Measurements from ENCODE around the gene GRAMD2B.
A peak's percentile ranks its signal among the peaks of the same experiment; 100 is the strongest.

GRAMD2B gene

GRCh38 chr5:126482591-126482990 lies 59.4 kb downstream of the GRAMD2B start:
- no peak for DNase-seq

GRCh38 chr5:126483156-126483555 lies 59.9 kb downstream of the GRAMD2B start:
- no peak for DNase-seq

- DNase-seq: no peak
These were observed 61.0 kb downstream of the GRAMD2B start for GRCh38 chr5:126484253-126484652.

GRCh38 chr5:126486332-126486731 lies 63.1 kb downstream of the GRAMD2B start:
- DNase-seq: no peak

GRCh38 chr5:126487596-126487995 lies 64.4 kb downstream of the GRAMD2B start:
- no peak for DNase-seq

- DNase-seq: no peak
These were observed 65.3 kb downstream of the GRAMD2B start for GRCh38 chr5:126488443-126489065.

GRCh38 chr5:126490167-126490940 lies 67.1 kb downstream of the GRAMD2B start:
- peak in 1 of 2 experiments; percentile 21 for DNase-seq

GRCh38 chr5:126492939-126493338 lies 69.7 kb downstream of the GRAMD2B start:
- DNase-seq: no peak

GRCh38 chr5:126494393-126494792 lies 71.2 kb downstream of the GRAMD2B start:
- DNase-seq: no peak

- no peak for DNase-seq
These were observed 74.3 kb downstream of the GRAMD2B start for GRCh38 chr5:126497506-126497905.

GRCh38 chr5:126499278-126499677 lies 76.1 kb downstream of the GRAMD2B start:
- no peak for DNase-seq

GRCh38 chr5:126499853-126500342 lies 76.7 kb downstream of the GRAMD2B start:
- peak; percentile 21 to 32 for DNase-seq

GRCh38 chr5:126501448-126501847 lies 78.2 kb downstream of the GRAMD2B start:
- no peak for DNase-seq

- no peak for DNase-seq
These were observed 80.4 kb downstream of the GRAMD2B start for GRCh38 chr5:126503602-126504104.

GRCh38 chr5:126506079-126506478 lies 82.9 kb downstream of the GRAMD2B start:
- DNase-seq: no peak

GRCh38 chr5:126508251-126508961 lies 85.2 kb downstream of the GRAMD2B start:
- no peak for DNase-seq

GRCh38 chr5:126508962-126509279 lies 85.7 kb downstream of the GRAMD2B start:
- DNase-seq: peak; percentile 22 to 34

- no peak for DNase-seq
These were observed 86.1 kb downstream of the GRAMD2B start for GRCh38 chr5:126509339-126509738.

GRCh38 chr5:126511961-126512360 lies 88.8 kb downstream of the GRAMD2B start:
- DNase-seq: no peak

GRCh38 chr5:126512451-126512850 lies 89.2 kb downstream of the GRAMD2B start:
- no peak for DNase-seq

- DNase-seq: no peak
These were observed 90.1 kb downstream of the GRAMD2B start for GRCh38 chr5:126513302-126513701.

GRCh38 chr5:126513703-126514102 lies 90.5 kb downstream of the GRAMD2B start:
- no peak for DNase-seq

GRCh38 chr5:126514131-126514557 lies 90.9 kb downstream of the GRAMD2B start:
- no peak for DNase-seq
